Liver (tissue), 9 donors: ENCODE results near the gene FZR1. TPM values are rescaled to one million over a fixed set of nuclear protein-coding genes. Genes with fewer than 3 reads are reported as not detected.
"Not testable (repeated sequence)": the region's sequence is repeated elsewhere in the genome, so short reads cannot be mapped to it uniquely, and the experiment has no call there.

Experiments
- DNase-seq: peaks from one replicate; pipeline ENCODE4 v3.0.0-alpha.2; 2017; ENCODE audit warnings: low spot score
- H3K27ac ChIP-seq, 2 donors: one replicate each; pipeline ENCODE4 v1.7.0; 2013; ENCODE audit warnings: inconsistent platforms in 2 of 2, low read length in 2 of 2, control low read depth in 1 of 2, low read depth in 1 of 2, mild to moderate bottlenecking in 1 of 2
- H3K27me3 ChIP-seq, 4 donors: one replicate each; pipeline versions ENCODE4 v1.6.1 to v1.7.0; 2013; ENCODE audit warnings: low read length in 3 of 4, inconsistent platforms in 1 of 4, mild to moderate bottlenecking in 1 of 4, moderate library complexity in 1 of 4; ENCODE audit not compliant: control insufficient read depth in 4 of 4, insufficient read depth in 4 of 4
- H3K36me3 ChIP-seq, 4 donors: one replicate each; pipeline versions ENCODE4 v1.6.1 to v1.7.0; 2013; ENCODE audit warnings: low read length in 3 of 4, mild to moderate bottlenecking in 3 of 4, low read depth in 1 of 4, moderate library complexity in 1 of 4; ENCODE audit not compliant: control insufficient read depth in 4 of 4, insufficient read depth in 3 of 4
- H3K4me1 ChIP-seq, 4 donors: one replicate each; pipeline versions ENCODE4 v1.6.1 to v1.7.0; 2013; ENCODE audit warnings: low read length in 3 of 4, mild to moderate bottlenecking in 3 of 4, moderate library complexity in 1 of 4; ENCODE audit not compliant: control insufficient read depth in 4 of 4, insufficient read depth in 4 of 4
- H3K4me3 ChIP-seq, 3 donors: one replicate each; pipeline versions ENCODE4 v1.6.1 to v1.7.0; 2013; ENCODE audit warnings: low read length in 3 of 3, control low read depth in 1 of 3, low read depth in 1 of 3, mild to moderate bottlenecking in 1 of 3
- H3K9ac ChIP-seq, 2 donors: one replicate each; pipeline ENCODE4 v1.7.0; 2013; ENCODE audit warnings: low read length in 2 of 2, mild to moderate bottlenecking in 2 of 2, moderate library complexity in 2 of 2, control low read depth in 1 of 2, low read depth in 1 of 2
- H3K9me3 ChIP-seq, 4 donors: one replicate each; pipeline versions ENCODE4 v1.6.1 to v1.7.0; 2013; ENCODE audit warnings: low read length in 3 of 4; ENCODE audit not compliant: control insufficient read depth in 4 of 4
- EGR1 ChIP-seq, 2 donors: IDR thresholded peaks; 2 replicates each; pipeline ENCODE4 v1.6.1; 2016 to 2018; ENCODE audit warnings: antibody characterized with exemption in 2 of 2, low read depth in 2 of 2
- FOXA1 ChIP-seq: IDR thresholded peaks from 2 replicates; pipeline ENCODE4 v1.6.1; 2016; ENCODE audit warnings: antibody characterized with exemption
- FOXA2 ChIP-seq: IDR thresholded peaks from 2 replicates; pipeline ENCODE4 v1.6.1; 2016; ENCODE audit warnings: antibody characterized with exemption
- HNF4A ChIP-seq, 2 donors: conservative IDR thresholded peaks; 2 replicates each; pipeline ENCODE4 v1.6.1; 2016; ENCODE audit warnings: antibody characterized with exemption in 2 of 2, mild to moderate bottlenecking in 2 of 2
- HNF4G ChIP-seq: IDR thresholded peaks from 2 replicates; pipeline ENCODE4 v1.6.1; 2016; ENCODE audit warnings: antibody characterized with exemption
- JUND ChIP-seq, 2 donors: IDR thresholded peaks; 2 replicates each; pipeline ENCODE4 v1.6.1; 2016; ENCODE audit warnings: antibody characterized with exemption in 2 of 2
- MAX ChIP-seq: IDR thresholded peaks from 2 replicates; pipeline ENCODE4 v1.6.1; 2016; ENCODE audit warnings: antibody characterized with exemption
- NR2F2 ChIP-seq: IDR thresholded peaks from 2 replicates; pipeline ENCODE4 v1.6.1; 2016; ENCODE audit warnings: antibody characterized with exemption
- RAD21 ChIP-seq, 2 donors: IDR thresholded peaks; 2 replicates each; pipeline ENCODE4 v1.6.1; 2016; ENCODE audit warnings: antibody characterized with exemption in 2 of 2, mild to moderate bottlenecking in 2 of 2
- RXRA ChIP-seq, 2 donors: IDR thresholded peaks; 2 replicates each; pipeline ENCODE4 v1.6.1; 2017 to 2018; ENCODE audit warnings: antibody characterized with exemption in 2 of 2, mild to moderate bottlenecking in 1 of 2
- SP1 ChIP-seq: IDR thresholded peaks from 2 replicates; pipeline ENCODE4 v1.6.1; 2018; ENCODE audit warnings: antibody characterized with exemption, mild to moderate bottlenecking
- TAF1 ChIP-seq: conservative IDR thresholded peaks from 2 replicates; pipeline ENCODE4 v1.6.1; 2016; ENCODE audit warnings: antibody characterized with exemption, mild to moderate bottlenecking
- ZBTB33 ChIP-seq: IDR thresholded peaks from 2 replicates; pipeline ENCODE4 v1.6.1; 2016; ENCODE audit warnings: antibody characterized with exemption
- WGBS: extraction: QIAGEN DNeasy Blood & Tissue Kit; methylation state at CpG from one replicate; pipeline ENCODE4 v1.1.7; 2013; 5-methylcytosine and 5-hydroxymethylcytosine counted together
- polyA plus RNA-seq, 2 donors: library from polyadenylated mRNA; stranded (reverse) in 1 of 2; unstranded in 1 of 2; fragments of 200-250 nt in 1 of 2; fragments of >200 nt in 1 of 2; fragmentation: Nextera tagmentation in 1 of 2; extraction: Ambion mirVana in 1 of 2; gene quantifications; one replicate each; pipeline versions ENCODE4 v1.2.1 to v1.2.3, GENCODE V29; 2013 to 2015
- total RNA-seq, 2 donors: library from RNA; depleted of rRNA; stranded (reverse); fragments of >200 nt; gene quantifications; one replicate each; pipeline ENCODE4 v1.2.3, GENCODE V29; 2014
- TF ChIP-seq, protein P1 (sequence below): IDR thresholded peaks from 2 replicates; pipeline ENCODE4 v1.6.1; 2016; ENCODE audit warnings: antibody characterized with exemption, mild to moderate bottlenecking
- TF ChIP-seq, protein P2 (sequence below): fragments of 150-350 bp; IDR thresholded peaks from 2 replicates; pipeline ENCODE4 v1.5.1; 2017; ENCODE audit warnings: improper control_type of control experiment, low read depth, low read length; ENCODE audit not compliant: missing input control
- TF ChIP-seq, protein P3 (sequence below): IDR thresholded peaks from 2 replicates; pipeline ENCODE4 v1.6.1; 2016; ENCODE audit warnings: antibody characterized with exemption
- donor health status: healthy.
- donor health status: healthy.
- donor health status: healthy.
- donor health status: healthy.
- donor health status: healthy.

FZR1 gene
- total and polyA plus RNA-seq, 4 donors = 17.0 to 27.3 (median 20.3) TPM

- 91% methylated on average over 19 of the region's 19 CpGs for WGBS
- no peak for DNase-seq
- H3K9ac ChIP-seq = no peak overlapping the region
- TF ChIP-seq ZBTB33 (no peak), HNF4G (no peak), RAD21 (IDR thresholded peaks at IDR 0.05) (no peak), RXRA (IDR thresholded peaks at IDR 0.05) (no peak)
- H3K4me1 ChIP-seq = no peaks in the 10 kb centered on the region
- H3K36me3 ChIP-seq = no peaks in the 10 kb centered on the region
- H3K4me3 ChIP-seq = no peak overlapping the region
- no peak overlapping the region for H3K27ac ChIP-seq
- no peaks in the 10 kb centered on the region for H3K27me3 ChIP-seq
- H3K9me3 ChIP-seq = no peaks in the 10 kb centered on the region
These were observed 59.0 kb downstream of the FZR1 start for GRCh38 chr19:3565139-3565538.

- H3K27me3 ChIP-seq, H3K4me3 ChIP-seq, DNase-seq, H3K27ac ChIP-seq, H3K9me3 ChIP-seq, H3K36me3 ChIP-seq, H3K9ac ChIP-seq: not testable (repeated sequence)
- H3K4me1 ChIP-seq = peaks cover 3 to 13% (median 9%) of the 10 kb centered on the region in 4 donors
- 76% methylated on average over 11 of the region's 11 CpGs for WGBS
These were observed 63.9 kb downstream of the FZR1 start for GRCh38 chr19:3570042-3570441.

DNA sequence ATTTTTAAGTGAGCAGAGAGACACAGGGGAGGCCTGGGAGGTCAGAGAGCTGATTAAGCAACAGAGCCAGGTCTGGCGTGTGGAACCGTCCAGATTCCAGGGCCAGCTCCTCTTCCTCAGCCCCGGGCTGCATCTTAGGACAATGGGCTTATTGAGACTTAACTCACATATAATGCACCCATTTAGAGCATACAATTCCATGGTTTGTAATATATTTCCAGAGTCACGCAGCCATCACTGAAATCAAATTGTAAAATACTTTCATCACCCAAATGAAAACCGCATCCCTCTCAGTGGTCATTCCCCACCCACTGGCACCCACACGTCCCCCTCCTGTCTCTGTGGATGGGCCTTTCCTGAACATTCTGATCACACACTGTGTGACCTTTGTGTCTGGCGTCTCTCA lies 64.5 kb downstream of the FZR1 start:
- Histone ChIP-seq H3K4me1 (peaks cover 3 to 13% (median 9%) of the 10 kb centered on the region in 4 donors), H3K27me3 (no peaks in the 10 kb centered on the region), H3K9me3 (no peaks in the 10 kb centered on the region), H3K36me3 (peaks cover 0 to 2% (median 0%) of the 10 kb centered on the region in 4 donors), H3K9ac (no peak overlapping the region), H3K27ac (no peak overlapping the region), H3K4me3 (no peak overlapping the region)
- 70% methylated on average over 7 of the region's 7 CpGs for WGBS
- DNase-seq = no peak
- no peak for TF ChIP-seq ZBTB33
- no peak for TF ChIP-seq TAF1
- no peak for TF ChIP-seq EGR1 (IDR thresholded peaks at IDR 0.05; ENCODE audit: low read depth in 2 of 2)
- no peak for TF ChIP-seq FOXA1
- TF ChIP-seq, protein P1, sequence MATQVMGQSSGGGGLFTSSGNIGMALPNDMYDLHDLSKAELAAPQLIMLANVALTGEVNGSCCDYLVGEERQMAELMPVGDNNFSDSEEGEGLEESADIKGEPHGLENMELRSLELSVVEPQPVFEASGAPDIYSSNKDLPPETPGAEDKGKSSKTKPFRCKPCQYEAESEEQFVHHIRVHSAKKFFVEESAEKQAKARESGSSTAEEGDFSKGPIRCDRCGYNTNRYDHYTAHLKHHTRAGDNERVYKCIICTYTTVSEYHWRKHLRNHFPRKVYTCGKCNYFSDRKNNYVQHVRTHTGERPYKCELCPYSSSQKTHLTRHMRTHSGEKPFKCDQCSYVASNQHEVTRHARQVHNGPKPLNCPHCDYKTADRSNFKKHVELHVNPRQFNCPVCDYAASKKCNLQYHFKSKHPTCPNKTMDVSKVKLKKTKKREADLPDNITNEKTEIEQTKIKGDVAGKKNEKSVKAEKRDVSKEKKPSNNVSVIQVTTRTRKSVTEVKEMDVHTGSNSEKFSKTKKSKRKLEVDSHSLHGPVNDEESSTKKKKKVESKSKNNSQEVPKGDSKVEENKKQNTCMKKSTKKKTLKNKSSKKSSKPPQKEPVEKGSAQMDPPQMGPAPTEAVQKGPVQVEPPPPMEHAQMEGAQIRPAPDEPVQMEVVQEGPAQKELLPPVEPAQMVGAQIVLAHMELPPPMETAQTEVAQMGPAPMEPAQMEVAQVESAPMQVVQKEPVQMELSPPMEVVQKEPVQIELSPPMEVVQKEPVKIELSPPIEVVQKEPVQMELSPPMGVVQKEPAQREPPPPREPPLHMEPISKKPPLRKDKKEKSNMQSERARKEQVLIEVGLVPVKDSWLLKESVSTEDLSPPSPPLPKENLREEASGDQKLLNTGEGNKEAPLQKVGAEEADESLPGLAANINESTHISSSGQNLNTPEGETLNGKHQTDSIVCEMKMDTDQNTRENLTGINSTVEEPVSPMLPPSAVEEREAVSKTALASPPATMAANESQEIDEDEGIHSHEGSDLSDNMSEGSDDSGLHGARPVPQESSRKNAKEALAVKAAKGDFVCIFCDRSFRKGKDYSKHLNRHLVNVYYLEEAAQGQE = no peak
- no peak for TF ChIP-seq FOXA2
- no peak for TF ChIP-seq RAD21 (IDR thresholded peaks at IDR 0.05)
- TF ChIP-seq NR2F2 = no peak
- TF ChIP-seq, protein P2, sequence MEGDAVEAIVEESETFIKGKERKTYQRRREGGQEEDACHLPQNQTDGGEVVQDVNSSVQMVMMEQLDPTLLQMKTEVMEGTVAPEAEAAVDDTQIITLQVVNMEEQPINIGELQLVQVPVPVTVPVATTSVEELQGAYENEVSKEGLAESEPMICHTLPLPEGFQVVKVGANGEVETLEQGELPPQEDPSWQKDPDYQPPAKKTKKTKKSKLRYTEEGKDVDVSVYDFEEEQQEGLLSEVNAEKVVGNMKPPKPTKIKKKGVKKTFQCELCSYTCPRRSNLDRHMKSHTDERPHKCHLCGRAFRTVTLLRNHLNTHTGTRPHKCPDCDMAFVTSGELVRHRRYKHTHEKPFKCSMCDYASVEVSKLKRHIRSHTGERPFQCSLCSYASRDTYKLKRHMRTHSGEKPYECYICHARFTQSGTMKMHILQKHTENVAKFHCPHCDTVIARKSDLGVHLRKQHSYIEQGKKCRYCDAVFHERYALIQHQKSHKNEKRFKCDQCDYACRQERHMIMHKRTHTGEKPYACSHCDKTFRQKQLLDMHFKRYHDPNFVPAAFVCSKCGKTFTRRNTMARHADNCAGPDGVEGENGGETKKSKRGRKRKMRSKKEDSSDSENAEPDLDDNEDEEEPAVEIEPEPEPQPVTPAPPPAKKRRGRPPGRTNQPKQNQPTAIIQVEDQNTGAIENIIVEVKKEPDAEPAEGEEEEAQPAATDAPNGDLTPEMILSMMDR = no peak
- TF ChIP-seq HNF4A (conservative IDR thresholded peaks at IDR 0.05) = no peak
- TF ChIP-seq MAX = no peak
- TF ChIP-seq HNF4G = no peak
- TF ChIP-seq JUND (IDR thresholded peaks at IDR 0.05) = no peak
- TF ChIP-seq RXRA (IDR thresholded peaks at IDR 0.05) = no peak
- TF ChIP-seq SP1 = no peak
- TF ChIP-seq, protein P3, sequence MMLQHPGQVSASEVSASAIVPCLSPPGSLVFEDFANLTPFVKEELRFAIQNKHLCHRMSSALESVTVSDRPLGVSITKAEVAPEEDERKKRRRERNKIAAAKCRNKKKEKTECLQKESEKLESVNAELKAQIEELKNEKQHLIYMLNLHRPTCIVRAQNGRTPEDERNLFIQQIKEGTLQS = no peak
